GM06990 (cell line): Measurements from ENCODE around the gene LY6G6D.

Experiments used
- DNase-seq: peaks from one replicate; pipeline ENCODE4 v3.0.0-alpha.2; 2011; ENCODE audit not compliant: insufficient read length; ENCODE audit errors: extremely low read depth
- H3K27me3 ChIP-seq: replicated peaks from 2 replicates; pipeline ENCODE4 v1.6.0; 2011; ENCODE audit warnings: low read length; ENCODE audit not compliant: control insufficient read depth, insufficient read depth
- H3K36me3 ChIP-seq: 2 replicates; pipeline ENCODE4 v1.5.1; 2011; ENCODE audit warnings: low read length; ENCODE audit not compliant: control insufficient read depth, insufficient read depth
- H3K4me3 ChIP-seq: replicated peaks from 2 replicates; pipeline ENCODE4 v1.5.1; 2011; ENCODE audit warnings: low read depth, mild to moderate bottlenecking, control low read depth, low read length
- TF ChIP-seq, protein P1 (sequence below): IDR thresholded peaks from 2 replicates; pipeline ENCODE4 v1.5.1; 2011; ENCODE audit warnings: low read length, control low read depth, mild to moderate bottlenecking, inconsistent platforms; ENCODE audit not compliant: insufficient read depth, poor library complexity, severe bottlenecking

Gene LY6G6D

DNA sequence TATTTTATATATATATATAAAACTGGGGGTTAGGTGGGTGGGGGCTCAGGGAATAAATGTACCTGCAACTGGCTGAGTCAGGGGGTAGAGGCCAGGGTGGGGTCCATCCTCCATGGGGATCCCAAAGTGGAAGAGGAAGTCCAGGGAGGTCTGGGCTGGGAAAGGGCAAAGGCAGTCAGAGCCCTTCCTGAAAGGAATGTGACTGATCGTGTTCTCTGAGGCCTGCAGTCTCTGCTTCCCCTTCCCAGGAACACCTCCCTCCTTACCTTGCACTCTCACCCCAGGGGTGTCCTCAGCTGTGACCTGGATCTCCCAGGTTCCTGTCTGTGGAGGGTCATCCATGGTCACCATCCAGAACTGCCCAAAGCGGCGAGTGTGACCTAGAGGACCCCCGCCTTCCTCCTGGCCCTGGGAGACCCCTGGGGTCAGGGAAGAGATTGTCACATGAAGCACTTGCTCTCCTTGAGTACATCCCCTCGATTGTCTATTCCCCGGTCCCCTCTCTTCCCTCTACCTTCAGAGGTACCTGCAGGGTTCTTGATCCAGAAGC, 52.0 kb downstream of the LY6G6D start:
- peaks cover 5% of the 10 kb centered on the region for H3K36me3 ChIP-seq
- TF ChIP-seq, protein P1, sequence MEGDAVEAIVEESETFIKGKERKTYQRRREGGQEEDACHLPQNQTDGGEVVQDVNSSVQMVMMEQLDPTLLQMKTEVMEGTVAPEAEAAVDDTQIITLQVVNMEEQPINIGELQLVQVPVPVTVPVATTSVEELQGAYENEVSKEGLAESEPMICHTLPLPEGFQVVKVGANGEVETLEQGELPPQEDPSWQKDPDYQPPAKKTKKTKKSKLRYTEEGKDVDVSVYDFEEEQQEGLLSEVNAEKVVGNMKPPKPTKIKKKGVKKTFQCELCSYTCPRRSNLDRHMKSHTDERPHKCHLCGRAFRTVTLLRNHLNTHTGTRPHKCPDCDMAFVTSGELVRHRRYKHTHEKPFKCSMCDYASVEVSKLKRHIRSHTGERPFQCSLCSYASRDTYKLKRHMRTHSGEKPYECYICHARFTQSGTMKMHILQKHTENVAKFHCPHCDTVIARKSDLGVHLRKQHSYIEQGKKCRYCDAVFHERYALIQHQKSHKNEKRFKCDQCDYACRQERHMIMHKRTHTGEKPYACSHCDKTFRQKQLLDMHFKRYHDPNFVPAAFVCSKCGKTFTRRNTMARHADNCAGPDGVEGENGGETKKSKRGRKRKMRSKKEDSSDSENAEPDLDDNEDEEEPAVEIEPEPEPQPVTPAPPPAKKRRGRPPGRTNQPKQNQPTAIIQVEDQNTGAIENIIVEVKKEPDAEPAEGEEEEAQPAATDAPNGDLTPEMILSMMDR = no peak
- DNase-seq = no peak
- no peaks in the 10 kb centered on the region for H3K27me3 ChIP-seq
- H3K4me3 ChIP-seq = no peak overlapping the region
